HUDEP-2 (cell line): ENCODE results near the gene ABCG1.
"Not testable (repeated sequence)": the region's sequence is repeated elsewhere in the genome, so short reads cannot be mapped to it uniquely, and the experiment has no call there.

ENCODE experiments used
- DNase-seq, 76 experiments: peaks; one replicate each; lab custom pipeline; 2025; ENCODE audit not compliant: unreplicated experiment in 76 of 76; lab: John Stamatoyannopoulos, UW

The ABCG1 gene

GRCh38 chr21:42218836-42219605 is at the start of gene ABCG1:
ABCG1 (plus strand) TSS chr21:42219140; CDS start chr21:42219263, 123 bp downstream.
- DNase-seq = no peak

- no peak for DNase-seq
Observed at GRCh38 chr21:42169758-42170157, 49.2 kb upstream of the ABCG1 start.

GRCh38 chr21:42171091-42172053 is 47.6 kb upstream of the ABCG1 start:
- DNase-seq = peak in 10 of 76 experiments; percentile 9 to 34 (median 14)

- no peak for DNase-seq
Observed at GRCh38 chr21:42172596-42173483, 46.1 kb upstream of the ABCG1 start.

- no peak for DNase-seq
Observed at GRCh38 chr21:42174173-42174572, 44.8 kb upstream of the ABCG1 start.

GRCh38 chr21:42175110-42175710 is 43.7 kb upstream of the ABCG1 start:
- DNase-seq = no peak

- no peak for DNase-seq
Observed at GRCh38 chr21:42176859-42177258, 42.1 kb upstream of the ABCG1 start.

GRCh38 chr21:42179316-42179715 is 39.6 kb upstream of the ABCG1 start:
- DNase-seq = no peak

GRCh38 chr21:42180001-42180400 is 38.9 kb upstream of the ABCG1 start:
- DNase-seq = not testable (repeated sequence)

GRCh38 chr21:42182713-42183371 is 36.1 kb upstream of the ABCG1 start:
- no peak for DNase-seq

GRCh38 chr21:42183374-42184266 is 35.3 kb upstream of the ABCG1 start:
- no peak for DNase-seq

- DNase-seq = no peak
Observed at GRCh38 chr21:42186591-42186990, 32.3 kb upstream of the ABCG1 start.

GRCh38 chr21:42187976-42188653 is 30.8 kb upstream of the ABCG1 start:
- no peak for DNase-seq

GRCh38 chr21:42188663-42189062 is 30.3 kb upstream of the ABCG1 start:
- no peak for DNase-seq

- DNase-seq = no peak
Observed at GRCh38 chr21:42189431-42189830, 29.5 kb upstream of the ABCG1 start.

GRCh38 chr21:42189860-42190485 is 29.0 kb upstream of the ABCG1 start:
- DNase-seq = no peak

GRCh38 chr21:42190486-42190863 is 28.5 kb upstream of the ABCG1 start:
- DNase-seq = no peak

- no peak for DNase-seq
Observed at GRCh38 chr21:42191064-42191463, 27.9 kb upstream of the ABCG1 start.
